ENCODE measurements around the gene ADSS2. TPM values are rescaled to one million over a fixed set of nuclear protein-coding genes. Genes with fewer than 3 reads are reported as not detected.

Gene ADSS2
- polyA plus RNA-seq, 3 donors = 24.4 to 33.5 (median 26.3) TPM

DNA sequence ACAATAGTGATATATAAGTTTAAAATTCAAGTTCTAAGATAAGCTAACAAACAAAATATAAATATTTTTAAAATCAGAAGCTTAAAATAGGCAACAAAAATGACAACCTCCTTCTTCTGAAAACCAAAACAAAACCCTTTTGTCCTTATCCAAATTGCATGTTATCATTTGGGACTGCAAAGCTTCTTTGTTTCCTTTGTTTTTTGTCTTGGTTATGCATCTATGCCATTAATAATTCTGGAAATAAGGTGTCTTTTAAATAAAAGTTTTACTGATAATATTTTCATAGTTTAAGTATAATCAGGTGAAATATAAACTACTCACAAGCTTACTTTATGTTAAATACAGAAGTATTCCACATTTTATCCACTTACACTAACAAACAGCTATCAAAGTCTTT, 20.5 kb downstream of the ADSS2 start:
- Mint-ChIP-seq H3K27ac (no peak overlapping the region), H3K36me3 (peaks cover 42 to 65% of the 10 kb centered on the region in 2 donors)

DNA sequence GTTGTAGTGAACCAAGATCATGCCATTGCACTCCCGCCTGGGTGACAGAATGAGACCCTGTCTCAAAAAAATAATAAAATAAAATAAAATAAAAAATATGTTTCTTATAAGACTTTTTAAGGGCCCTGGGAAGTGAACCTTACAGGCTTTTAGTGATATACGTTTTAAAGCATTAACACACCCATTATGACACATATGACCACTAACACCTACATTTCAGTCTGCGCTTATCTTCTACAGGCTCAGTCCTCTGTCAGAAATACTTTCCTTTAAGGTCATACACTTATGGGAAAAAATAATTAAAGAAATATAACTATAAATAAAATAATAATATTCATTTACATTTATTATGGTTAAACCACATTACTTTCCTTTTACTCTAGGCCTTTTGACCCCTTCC, 21.9 kb downstream of the ADSS2 start:
- H3K4me1 Mint-ChIP-seq = peaks cover 13% of the 10 kb centered on the region
- Histone ChIP-seq H3K27ac (ENCODE audit: low read depth in 1 of 2, low read length in 2 of 2) (no peak overlapping the region), H3K4me3 (replicated peaks in 1 of 3; ENCODE audit: low read depth in 2 of 3, low read length in 3 of 3) (no peak overlapping the region), H3K79me2 (ENCODE audit: insufficient read depth, low read length) (peaks cover 9% of the 10 kb centered on the region), H3K36me3 (replicated peaks in 1 of 2; ENCODE audit: control insufficient read depth in 1 of 2, insufficient read depth in 2 of 2, low read length in 2 of 2) (peaks cover 43 to 68% of the 10 kb centered on the region in 2 donors), H2AFZ (ENCODE audit: insufficient read depth, low read depth, low read length, poor library complexity, severe bottlenecking) (no peak overlapping the region), H3K9me3 (replicated peaks in 1 of 2; ENCODE audit: control insufficient read depth in 1 of 2, insufficient read depth in 1 of 2, low read length in 2 of 2) (no peaks in the 10 kb centered on the region), H3K4me1 (ENCODE audit: control insufficient read depth in 1 of 2, insufficient read depth in 2 of 2, low read length in 2 of 2) (peaks cover 3 to 5% of the 10 kb centered on the region in 2 donors), H4K20me1 (ENCODE audit: insufficient read depth, low read length) (peaks cover 8% of the 10 kb centered on the region), H3K9ac (ENCODE audit: insufficient read depth, low read length, poor library complexity, severe bottlenecking) (no peak overlapping the region), H3K4me2 (replicated peaks; ENCODE audit: extremely low read depth, low read length, poor library complexity, severe bottlenecking) (no peak overlapping the region), H3K27me3 (ENCODE audit: control insufficient read depth in 2 of 2, insufficient read depth in 2 of 2, low read length in 2 of 2) (no peaks in the 10 kb centered on the region)
- H3K9me3 Mint-ChIP-seq = peaks cover 0 to 3% (median 0%) of the 10 kb centered on the region in 7 donors
- H3K27me3 Mint-ChIP-seq (ENCODE audit: low read depth in 3 of 3) = no peaks in the 10 kb centered on the region
- H3K4me3 Mint-ChIP-seq = no peak overlapping the region
- H3K36me3 Mint-ChIP-seq = peaks cover 37 to 57% of the 10 kb centered on the region in 2 donors
- intact Hi-C loops (cut with micrococcal nuclease) = no loop called here
- TF ChIP-seq, protein P1, sequence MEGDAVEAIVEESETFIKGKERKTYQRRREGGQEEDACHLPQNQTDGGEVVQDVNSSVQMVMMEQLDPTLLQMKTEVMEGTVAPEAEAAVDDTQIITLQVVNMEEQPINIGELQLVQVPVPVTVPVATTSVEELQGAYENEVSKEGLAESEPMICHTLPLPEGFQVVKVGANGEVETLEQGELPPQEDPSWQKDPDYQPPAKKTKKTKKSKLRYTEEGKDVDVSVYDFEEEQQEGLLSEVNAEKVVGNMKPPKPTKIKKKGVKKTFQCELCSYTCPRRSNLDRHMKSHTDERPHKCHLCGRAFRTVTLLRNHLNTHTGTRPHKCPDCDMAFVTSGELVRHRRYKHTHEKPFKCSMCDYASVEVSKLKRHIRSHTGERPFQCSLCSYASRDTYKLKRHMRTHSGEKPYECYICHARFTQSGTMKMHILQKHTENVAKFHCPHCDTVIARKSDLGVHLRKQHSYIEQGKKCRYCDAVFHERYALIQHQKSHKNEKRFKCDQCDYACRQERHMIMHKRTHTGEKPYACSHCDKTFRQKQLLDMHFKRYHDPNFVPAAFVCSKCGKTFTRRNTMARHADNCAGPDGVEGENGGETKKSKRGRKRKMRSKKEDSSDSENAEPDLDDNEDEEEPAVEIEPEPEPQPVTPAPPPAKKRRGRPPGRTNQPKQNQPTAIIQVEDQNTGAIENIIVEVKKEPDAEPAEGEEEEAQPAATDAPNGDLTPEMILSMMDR (IDR thresholded peaks at IDR 0.05) = no peak
- H3K27ac Mint-ChIP-seq = no peak overlapping the region
- no CpG with 5 or more reads among the region's 3 CpGs for WGBS (ENCODE audit: insufficient coverage)
- DNase-seq = no peak

More for the DNA sequence above, 20.5 kb downstream of the ADSS2 start:
- TF ChIP-seq, protein P1 (IDR thresholded peaks at IDR 0.05) = no peak
- Histone ChIP-seq H3K27me3 (ENCODE audit: control insufficient read depth in 2 of 2, insufficient read depth in 2 of 2, low read length in 2 of 2) (no peaks in the 10 kb centered on the region), H3K4me1 (ENCODE audit: control insufficient read depth in 1 of 2, insufficient read depth in 2 of 2, low read length in 2 of 2) (peaks cover 3 to 5% of the 10 kb centered on the region in 2 donors), H3K4me2 (replicated peaks; ENCODE audit: extremely low read depth, low read length, poor library complexity, severe bottlenecking) (no peak overlapping the region), H3K79me2 (ENCODE audit: insufficient read depth, low read length) (peaks cover 21% of the 10 kb centered on the region), H4K20me1 (ENCODE audit: insufficient read depth, low read length) (peaks cover 19% of the 10 kb centered on the region), H3K27ac (ENCODE audit: low read depth in 1 of 2, low read length in 2 of 2) (peak overlapping the region in 1 of 2 donors; percentile 32), H3K36me3 (replicated peaks in 1 of 2; ENCODE audit: control insufficient read depth in 1 of 2, insufficient read depth in 2 of 2, low read length in 2 of 2) (peaks cover 52 to 68% of the 10 kb centered on the region in 2 donors), H3K9ac (ENCODE audit: insufficient read depth, low read length, poor library complexity, severe bottlenecking) (no peak overlapping the region), H2AFZ (ENCODE audit: insufficient read depth, low read depth, low read length, poor library complexity, severe bottlenecking) (no peak overlapping the region), H3K4me3 (replicated peaks in 1 of 3; ENCODE audit: low read depth in 2 of 3, low read length in 3 of 3) (no peak overlapping the region), H3K9me3 (replicated peaks in 1 of 2; ENCODE audit: control insufficient read depth in 1 of 2, insufficient read depth in 1 of 2, low read length in 2 of 2) (no peaks in the 10 kb centered on the region)
- no peak overlapping the region for H3K4me3 Mint-ChIP-seq
- H3K27me3 Mint-ChIP-seq (ENCODE audit: low read depth in 3 of 3) = no peaks in the 10 kb centered on the region
- H3K9me3 Mint-ChIP-seq = peaks cover 0 to 3% (median 0%) of the 10 kb centered on the region in 7 donors
- no peak for DNase-seq
- H3K4me1 Mint-ChIP-seq = peaks cover 13% of the 10 kb centered on the region
- intact Hi-C loops (cut with micrococcal nuclease) = no loop called here

Data from CD14-positive monocyte (primary cell).